Measurements from ENCODE around the gene ITGAL. TPM values are rescaled to one million over a fixed set of nuclear protein-coding genes. Genes with fewer than 3 reads are reported as not detected.

The ITGAL gene
- total RNA-seq, 2 experiments from 2014 or later: 458 to 471 TPM

DNA sequence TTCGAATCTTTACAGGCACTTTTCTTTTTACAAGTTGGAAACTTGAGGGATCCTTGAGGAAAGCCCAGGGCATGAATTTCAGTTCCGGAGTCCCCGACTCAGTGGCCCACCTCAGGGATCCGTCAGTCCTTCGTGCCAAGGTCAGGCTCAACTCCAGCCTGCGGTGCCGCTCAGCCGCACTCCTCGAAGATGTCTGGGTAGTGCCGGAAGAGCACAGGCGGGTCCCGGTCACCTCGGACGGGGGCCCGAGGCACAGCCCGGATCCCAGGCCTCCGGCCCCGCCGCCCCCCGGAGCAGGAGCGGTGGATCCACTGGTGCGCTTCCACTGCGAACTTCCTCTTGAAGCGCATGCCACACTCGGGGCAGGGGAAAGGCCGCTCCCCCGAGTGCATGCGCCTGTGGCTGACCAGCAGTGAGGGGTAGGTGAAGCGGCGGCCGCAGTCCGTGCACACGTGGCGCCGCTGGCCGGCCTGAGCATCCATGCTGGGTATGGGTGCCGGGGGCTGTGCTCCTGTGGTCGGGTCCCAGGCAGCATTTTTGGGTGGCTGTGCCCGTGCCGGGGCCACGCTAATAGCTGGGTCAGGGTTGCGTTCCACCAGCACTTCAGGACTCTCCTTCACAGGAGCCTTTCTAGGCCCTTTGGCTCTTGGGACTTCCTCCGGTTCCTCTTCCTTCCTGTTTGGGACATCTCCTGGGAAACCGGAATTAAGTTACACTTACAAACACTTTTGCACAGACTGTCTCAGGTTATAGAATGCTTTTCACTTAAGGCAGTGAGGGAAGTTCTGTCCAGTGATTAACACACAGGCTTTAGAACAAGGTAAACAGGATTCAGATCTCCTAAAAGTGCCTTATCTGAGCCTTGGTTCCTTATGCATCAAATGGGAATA, 97.4 kb downstream of the ITGAL start:
- Mint-ChIP-seq H3K4me3 (peak overlapping the region; percentile 31), H3K9me3 (ENCODE audit: insufficient read depth) (no peaks in the 10 kb centered on the region), H3K27me3 (ENCODE audit: low read depth) (no peaks in the 10 kb centered on the region), H3K27ac (peak overlapping the region; percentile 39), H3K36me3 (ENCODE audit: low read depth) (peaks cover 14% of the 10 kb centered on the region), H3K4me1 (ENCODE audit: low read depth) (peaks cover 50% of the 10 kb centered on the region)
- DNase-seq: no peak
- CTCF ChIA-PET: interaction anchor here (2.4 to 3.0 kb wide), 4 partner anchors 15 to 140 kb away, joined by 11 to 30 read pairs (median 20); partner anchors contain the start of genes DCTPP1, ZNF747 and ZNF785
- POLR2A ChIA-PET: interaction anchor here (2.4 to 3.3 kb wide), 4 partner anchors 12 to 35 kb away, joined by 17 to 61 read pairs (median 46); partner anchors contain the start of genes ZNF747, ZNF764 and ZNF785
- no peak for ATAC-seq

DNA sequence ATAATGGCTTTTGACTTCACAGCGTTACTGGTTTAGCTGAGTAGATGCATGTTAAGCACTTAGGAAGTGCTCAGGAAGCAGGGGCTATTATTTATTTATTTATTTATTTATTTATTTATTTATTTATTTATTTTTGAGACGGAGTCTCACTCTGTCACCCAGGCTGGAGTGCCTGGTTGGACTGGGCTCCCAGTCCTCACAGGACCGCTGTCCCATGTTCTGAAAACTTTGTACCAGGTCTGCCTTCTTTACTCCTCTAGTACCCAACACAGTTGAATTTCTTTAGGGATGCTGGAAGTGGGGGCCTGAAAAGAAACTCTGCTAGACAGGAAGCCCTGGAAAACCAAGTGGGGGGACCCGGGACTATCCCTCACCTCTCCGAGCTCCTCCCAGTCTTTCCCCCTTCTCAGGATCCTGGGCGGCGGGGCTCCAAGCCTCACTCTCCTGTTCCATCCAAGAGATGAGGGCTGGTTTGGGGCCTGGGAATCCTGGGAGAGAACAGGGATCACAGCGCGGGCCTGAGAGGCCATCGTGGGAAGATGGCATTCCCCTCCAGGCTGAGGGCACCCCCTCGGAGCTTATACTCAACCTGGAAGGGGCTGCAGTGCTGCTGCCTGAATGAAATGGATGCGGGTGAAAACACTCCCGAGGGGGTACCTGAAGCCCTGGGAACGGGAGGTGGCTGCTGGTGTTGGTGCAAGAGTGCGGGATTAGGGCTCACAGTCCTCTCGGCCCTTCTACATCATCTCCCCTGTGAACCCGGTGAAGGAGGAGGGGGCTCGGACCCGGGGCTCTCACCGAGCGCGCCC, 98.3 kb downstream of the ITGAL start:
- ATAC-seq (no peak), DNase-seq (no peak)
- Mint-ChIP-seq H3K9me3 (ENCODE audit: insufficient read depth) (no peaks in the 10 kb centered on the region), H3K36me3 (ENCODE audit: low read depth) (peaks cover 14% of the 10 kb centered on the region), H3K4me1 (ENCODE audit: low read depth) (peaks cover 51% of the 10 kb centered on the region), H3K27ac (peak overlapping the region; percentile 91), H3K27me3 (ENCODE audit: low read depth) (no peaks in the 10 kb centered on the region), H3K4me3 (peak overlapping the region; percentile 98)
- CTCF ChIA-PET: interaction anchor here (2.4 to 3.0 kb wide), 5 partner anchors 13 to 141 kb away, joined by 11 to 30 read pairs (median 22); partner anchors contain the start of genes DCTPP1, ZNF747, ZNF764 and ZNF785
- POLR2A ChIA-PET: interaction anchor here (1.0 to 3.3 kb wide), 8 partner anchors 9 to 127 kb away, joined by 3 to 61 read pairs (median 15); partner anchors contain the start of genes ZNF747, ZNF764 and ZNF785

DNA sequence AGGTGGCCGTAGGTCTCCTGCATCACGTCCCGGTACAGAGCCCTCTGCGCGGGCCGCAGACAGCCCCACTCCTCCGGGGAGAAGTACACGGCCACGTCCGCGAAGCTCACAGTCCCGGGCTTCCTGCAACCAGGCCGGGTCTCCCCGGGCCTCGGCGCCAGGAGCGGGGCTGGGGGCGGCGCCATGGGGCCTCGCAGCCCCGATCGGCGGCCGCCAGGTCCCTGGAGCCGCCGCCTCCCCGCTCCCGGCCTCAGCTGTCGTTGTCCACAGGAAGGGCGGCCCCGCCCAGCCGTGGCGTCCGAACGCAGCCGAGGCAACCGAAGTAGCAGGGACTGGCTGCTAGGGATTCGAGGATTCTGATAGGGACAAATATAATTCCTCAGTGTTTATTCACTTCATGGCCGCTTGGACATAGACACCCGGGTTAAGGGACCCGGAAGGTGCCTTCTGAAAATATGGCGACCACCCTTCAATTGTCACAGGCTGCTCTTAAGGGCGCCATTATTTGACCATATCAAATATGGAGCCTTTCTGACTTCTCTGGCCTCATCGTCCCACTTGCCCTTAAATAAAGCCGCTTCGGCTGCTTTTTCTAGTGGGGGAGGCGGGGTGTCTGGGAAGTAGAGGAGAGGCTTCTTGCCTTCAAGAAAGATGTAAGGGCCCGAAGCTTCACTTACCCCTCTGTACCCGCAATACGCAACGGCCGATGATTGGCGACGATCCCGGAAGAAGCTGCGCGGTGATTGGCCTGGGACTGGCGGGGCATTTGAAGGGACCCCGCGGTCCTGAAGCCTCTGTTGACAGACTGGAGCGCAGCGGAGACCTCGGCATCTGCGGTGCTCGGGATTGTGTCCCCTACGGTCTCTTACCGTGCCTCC, 99.1 kb downstream of the ITGAL start, which contains the start of gene ZNF688:
TSS of gene ZNF688 (minus strand) at position 270 of the 878 bp plus-strand sequence. CDS start at position 185, 85 bp downstream.
- Mint-ChIP-seq H3K27me3 (ENCODE audit: low read depth) (no peaks in the 10 kb centered on the region), H3K4me3 (peak within 1 kb of the TSS; percentile 98), H3K9me3 (ENCODE audit: insufficient read depth) (no peaks in the 10 kb centered on the region), H3K36me3 (ENCODE audit: low read depth) (peaks cover 14% of the 10 kb centered on the region), H3K27ac (peak within 1 kb of the TSS; percentile 94), H3K4me1 (ENCODE audit: low read depth) (peaks cover 48% of the 10 kb centered on the region)
- POLR2A ChIA-PET: interaction anchor here (0.6 to 3.3 kb wide), 23 partner anchors 10 to 388 kb away, joined by 3 to 61 read pairs (median 4); partner anchors contain the start of genes CORO1A, DCTPP1, PRR14 and SEPTIN1
- CTCF ChIA-PET: interaction anchor here (0.9 to 3.0 kb wide), 11 partner anchors 13 to 163 kb away, joined by 3 to 30 read pairs (median 11); partner anchors contain the start of genes DCTPP1, FBRS, ZNF747 and ZNF764
- peak; percentile 87 for ATAC-seq
- peak; percentile 98 for DNase-seq

Small RNAs within 50 kb of the gene (microRNA-seq; reads per million reads assigned to microRNA genes)
- 550 reads per million, percentile 77 among the genes with 10 or more reads in this experiment for gene MIR4518

Other genes with a start within 250 kb of the ITGAL start
- 10 to 100 TPM; 12.6 to 24.3 TPM for gene NPIPB13, start 224.3 kb upstream of the ITGAL start, total RNA-seq
- 10 to 100 TPM; 62.7 to 67.5 TPM for gene CD2BP2, start 117.4 kb upstream of the ITGAL start, total RNA-seq
- 10 to 100 TPM; 75.4 to 75.7 TPM for gene TBC1D10B, start 102.2 kb upstream of the ITGAL start, total RNA-seq
- gene MYL11, start 97.9 kb upstream of the ITGAL start, total RNA-seq: 1 to 10 TPM in 1 of 2 experiments, not detected in 1; 1.3 TPM
- gene SEPTIN1, start 90.2 kb upstream of the ITGAL start, total RNA-seq: 100 to 1,000 TPM; 321 to 342 TPM
- 10 to 100 TPM; 13.5 to 13.8 TPM for gene ZNF48, start 77.3 kb upstream of the ITGAL start, total RNA-seq
- 1 to 10 TPM; 3.3 to 3.9 TPM for gene ZNF771, start 65.1 kb upstream of the ITGAL start, total RNA-seq
- 10 to 100 TPM; 87.3 to 92.8 TPM for gene DCTPP1, start 42.7 kb upstream of the ITGAL start, total RNA-seq
- gene SEPHS2, start 26.9 kb upstream of the ITGAL start, total RNA-seq: 10 to 100 TPM; 64.6 to 68.7 TPM
- 1 to 10 TPM; 6.7 to 7.0 TPM for gene ZNF768, start 53.8 kb downstream of the ITGAL start, total RNA-seq
- gene ZNF747, start 62.1 kb downstream of the ITGAL start, total RNA-seq: 10 to 100 TPM in 1 of 2 experiments, 1 to 10 TPM in 1; 8.9 to 10.8 TPM
- gene ZNF764, start 85.6 kb downstream of the ITGAL start, total RNA-seq: 10 to 100 TPM; 15.2 to 15.4 TPM
- 10 to 100 TPM; 12.5 to 13.4 TPM for gene ZNF688, start 99.0 kb downstream of the ITGAL start, total RNA-seq
- gene ZNF785, start 113.0 kb downstream of the ITGAL start, total RNA-seq: 10 to 100 TPM; 11.7 to 13.7 TPM
- 10 to 100 TPM; 12.0 to 13.4 TPM for gene ZNF689, start 137.6 kb downstream of the ITGAL start, total RNA-seq
- gene PRR14, start 178.2 kb downstream of the ITGAL start, total RNA-seq: 10 to 100 TPM; 87.6 to 91.4 TPM
- gene FBRS, start 185.7 kb downstream of the ITGAL start, total RNA-seq: 100 to 1,000 TPM in 1 of 2 experiments, 10 to 100 TPM in 1; 85.2 to 100 TPM
- gene SRCAP, start 226.4 kb downstream of the ITGAL start, total RNA-seq: 10 to 100 TPM; 75.2 to 76.0 TPM